Immature natural killer cell (primary cell): ENCODE measurements around the gene SLC39A9. TPM values are rescaled to one million over a fixed set of nuclear protein-coding genes. Genes with fewer than 3 reads are reported as not detected.
"Not testable (repeated sequence)": the region's sequence is repeated elsewhere in the genome, so short reads cannot be mapped to it uniquely, and the experiment has no call there.

Experiments used
- DNase-seq, 3 donors: peaks; one replicate each; pipeline ENCODE4 v3.0.0; 2022; ENCODE audit warnings: mixed read lengths in 1 of 3
- H3K27ac Mint-ChIP-seq, 6 donors: one replicate each; pipeline ENCODE4 v1.8.0; 2020; ENCODE audit warnings: mixed read lengths in 6 of 6, mild to moderate bottlenecking in 5 of 6, inconsistent platforms in 4 of 6, moderate library complexity in 3 of 6
- H3K27me3 Mint-ChIP-seq, 3 donors: one replicate each; pipeline ENCODE4 v1.8.0; 2020 to 2021; ENCODE audit warnings: low read depth in 3 of 3, mild to moderate bottlenecking in 3 of 3, mixed read lengths in 3 of 3, moderate library complexity in 3 of 3, inconsistent platforms in 1 of 3
- H3K36me3 Mint-ChIP-seq, 3 donors: one replicate each; pipeline ENCODE4 v1.8.0; 2020; ENCODE audit warnings: mixed read lengths in 3 of 3, inconsistent platforms in 2 of 3, mild to moderate bottlenecking in 2 of 3
- H3K4me1 Mint-ChIP-seq, 2 donors: one replicate each; pipeline ENCODE4 v1.8.0; 2020; ENCODE audit warnings: inconsistent platforms in 2 of 2, mild to moderate bottlenecking in 2 of 2, mixed read lengths in 2 of 2, moderate library complexity in 1 of 2
- H3K4me3 Mint-ChIP-seq, 5 donors: one replicate each; pipeline ENCODE4 v1.8.0; 2020; ENCODE audit warnings: mild to moderate bottlenecking in 5 of 5, mixed read lengths in 5 of 5, inconsistent platforms in 3 of 5, moderate library complexity in 3 of 5
- H3K9me3 Mint-ChIP-seq, 6 donors: one replicate each; pipeline ENCODE4 v1.8.0; 2020; ENCODE audit warnings: mild to moderate bottlenecking in 6 of 6, mixed read lengths in 6 of 6, inconsistent platforms in 4 of 6, moderate library complexity in 3 of 6
- polyA plus RNA-seq, 3 donors: library from polyadenylated mRNA; unstranded; fragments of 300-500 nt; fragmentation: Illumina TruSeq; gene quantifications; one replicate each; pipeline ENCODE4 v1.2.3, GENCODE V29; 2021

SLC39A9 gene
- polyA plus RNA-seq, 3 donors from 2014 or later, result 14.2 to 23.9 (median 19.6) TPM

GRCh38 chr14:69375722-69376121 lies 22.8 kb upstream of the SLC39A9 start:
- Mint-ChIP-seq H3K27ac (no peak overlapping the region), H3K4me1 (peaks cover 0 to 2% of the 10 kb centered on the region in 2 donors), H3K4me3 (no peak overlapping the region), H3K36me3 (peaks cover 16 to 52% (median 30%) of the 10 kb centered on the region in 3 donors), H3K27me3 (peaks cover 0 to 4% (median 2%) of the 10 kb centered on the region in 3 donors), H3K9me3 (no peaks in the 10 kb centered on the region)
- DNase-seq, result no peak

GRCh38 chr14:69376439-69376838 lies 22.1 kb upstream of the SLC39A9 start:
- Mint-ChIP-seq H3K9me3 (no peaks in the 10 kb centered on the region), H3K4me3 (no peak overlapping the region), H3K36me3 (peaks cover 16 to 52% (median 30%) of the 10 kb centered on the region in 3 donors), H3K4me1 (peaks cover 0 to 2% of the 10 kb centered on the region in 2 donors), H3K27me3 (peaks cover 0 to 4% (median 2%) of the 10 kb centered on the region in 3 donors), H3K27ac (no peak overlapping the region)
- DNase-seq, result no peak

GRCh38 chr14:69378274-69378673 lies 20.2 kb upstream of the SLC39A9 start:
- no peak overlapping the region for H3K4me3 Mint-ChIP-seq
- peaks cover 0 to 2% (median 0%) of the 10 kb centered on the region in 3 donors for H3K27me3 Mint-ChIP-seq
- peaks cover 16 to 48% (median 30%) of the 10 kb centered on the region in 3 donors for H3K36me3 Mint-ChIP-seq

GRCh38 chr14:69387311-69387710 lies 11.2 kb upstream of the SLC39A9 start:
- H3K4me1 Mint-ChIP-seq, result peaks cover 39 to 70% of the 10 kb centered on the region in 2 donors
- peaks cover 0 to 2% (median 0%) of the 10 kb centered on the region in 3 donors for H3K27me3 Mint-ChIP-seq
- no peak overlapping the region for H3K27ac Mint-ChIP-seq
- peaks cover 16 to 32% (median 30%) of the 10 kb centered on the region in 3 donors for H3K36me3 Mint-ChIP-seq
- no peak overlapping the region for H3K4me3 Mint-ChIP-seq
- DNase-seq, result no peak
- H3K9me3 Mint-ChIP-seq, result no peaks in the 10 kb centered on the region

More at GRCh38 chr14:69378274-69378673, 20.2 kb upstream of the SLC39A9 start:
- peak overlapping the region in 2 of 6 donors; percentile 56 to 58 for H3K27ac Mint-ChIP-seq
- DNase-seq, result no peak
- no peaks in the 10 kb centered on the region for H3K9me3 Mint-ChIP-seq
- H3K4me1 Mint-ChIP-seq, result peaks cover 0 to 2% of the 10 kb centered on the region in 2 donors

GRCh38 chr14:69391400-69391799 lies 7.1 kb upstream of the SLC39A9 start:
- H3K9me3 Mint-ChIP-seq, H3K27me3 Mint-ChIP-seq, DNase-seq: not testable (repeated sequence)
- peaks cover 31 to 45% (median 37%) of the 10 kb centered on the region in 3 donors for H3K36me3 Mint-ChIP-seq
- peak overlapping the region in 1 of 5 donors; percentile 45 for H3K4me3 Mint-ChIP-seq
- H3K4me1 Mint-ChIP-seq, result peaks cover 47 to 84% of the 10 kb centered on the region in 2 donors
- H3K27ac Mint-ChIP-seq, result peak overlapping the region in 1 of 6 donors; percentile 10

- H3K27ac Mint-ChIP-seq, result peak overlapping the region in 2 of 6 donors; percentile 2 to 32
- H3K4me1 Mint-ChIP-seq, result peaks cover 54 to 94% of the 10 kb centered on the region in 2 donors
- H3K4me3 Mint-ChIP-seq, result no peak overlapping the region
- peaks cover 31 to 45% (median 37%) of the 10 kb centered on the region in 3 donors for H3K36me3 Mint-ChIP-seq
- no peaks in the 10 kb centered on the region for H3K9me3 Mint-ChIP-seq
- H3K27me3 Mint-ChIP-seq, result peaks cover 0 to 4% (median 2%) of the 10 kb centered on the region in 3 donors
- no peak for DNase-seq
These were observed 6.0 kb upstream of the SLC39A9 start for GRCh38 chr14:69392481-69392880.

GRCh38 chr14:69395929-69396328 lies 2.6 kb upstream of the SLC39A9 start:
- Mint-ChIP-seq H3K36me3 (peaks cover 22 to 35% (median 29%) of the 10 kb centered on the region in 3 donors), H3K9me3 (no peaks in the 10 kb centered on the region), H3K27me3 (peaks cover 4 to 9% (median 6%) of the 10 kb centered on the region in 3 donors), H3K27ac (peak overlapping the region in 4 of 6 donors; percentile 18 to 100 (median 46)), H3K4me1 (peaks cover 69 to 98% of the 10 kb centered on the region in 2 donors), H3K4me3 (peak overlapping the region in 1 of 5 donors; percentile 2)
- DNase-seq, result no peak

- Mint-ChIP-seq H3K9me3 (no peaks in the 10 kb centered on the region), H3K27me3 (peaks cover 4 to 9% (median 6%) of the 10 kb centered on the region in 3 donors)
These were observed 322 bp downstream of the SLC39A9 start for GRCh38 chr14:69398818-69399210.

GRCh38 chr14:69399750-69400149 lies 1.3 kb downstream of the SLC39A9 start:
- peaks cover 4 to 9% (median 6%) of the 10 kb centered on the region in 3 donors for H3K27me3 Mint-ChIP-seq
- DNase-seq, result no peak
- H3K36me3 Mint-ChIP-seq, result peaks cover 7 to 8% (median 8%) of the 10 kb centered on the region in 3 donors
- H3K27ac Mint-ChIP-seq, result no peak overlapping the region
- H3K4me3 Mint-ChIP-seq, result peak overlapping the region; percentile 94 to 100 (median 98)
- H3K4me1 Mint-ChIP-seq, result peaks cover 57 to 77% of the 10 kb centered on the region in 2 donors
- H3K9me3 Mint-ChIP-seq, result no peaks in the 10 kb centered on the region

More at GRCh38 chr14:69398818-69399210, 322 bp downstream of the SLC39A9 start:
- Mint-ChIP-seq H3K36me3 (peaks cover 8 to 14% (median 11%) of the 10 kb centered on the region in 3 donors), H3K4me1 (peaks cover 57 to 82% of the 10 kb centered on the region in 2 donors), H3K4me3 (peak overlapping the region; percentile 94 to 100 (median 98)), H3K27ac (peak overlapping the region; percentile 97 to 100 (median 99))
- no peak for DNase-seq

- H3K36me3 Mint-ChIP-seq, result peaks cover 2 to 8% (median 8%) of the 10 kb centered on the region in 3 donors
- peak overlapping the region; percentile 94 to 100 (median 98) for H3K4me3 Mint-ChIP-seq
- DNase-seq, result no peak
- peaks cover 57 to 78% of the 10 kb centered on the region in 2 donors for H3K4me1 Mint-ChIP-seq
- H3K27me3 Mint-ChIP-seq, result peaks cover 4 to 9% (median 6%) of the 10 kb centered on the region in 3 donors
- no peaks in the 10 kb centered on the region for H3K9me3 Mint-ChIP-seq
- H3K27ac Mint-ChIP-seq, result peak overlapping the region in 2 of 6 donors; percentile 8 to 33
These were observed 1.7 kb downstream of the SLC39A9 start for GRCh38 chr14:69400154-69400553.

- Mint-ChIP-seq H3K4me1 (peaks cover 44 to 67% of the 10 kb centered on the region in 2 donors), H3K27ac (no peak overlapping the region), H3K27me3 (peaks cover 4 to 9% (median 4%) of the 10 kb centered on the region in 3 donors), H3K4me3 (no peak overlapping the region), H3K9me3 (no peaks in the 10 kb centered on the region), H3K36me3 (peaks cover 0 to 4% (median 0%) of the 10 kb centered on the region in 3 donors)
- no peak for DNase-seq
These were observed 3.3 kb downstream of the SLC39A9 start for GRCh38 chr14:69401841-69402240.

GRCh38 chr14:69404478-69404877 lies 6.0 kb downstream of the SLC39A9 start:
- Mint-ChIP-seq H3K4me1 (peaks cover 22 to 54% of the 10 kb centered on the region in 2 donors), H3K27me3 (peaks cover 0 to 2% (median 0%) of the 10 kb centered on the region in 3 donors), H3K27ac (peak overlapping the region in 1 of 6 donors; percentile 17), H3K36me3 (peaks cover 0 to 4% (median 0%) of the 10 kb centered on the region in 3 donors), H3K4me3 (no peak overlapping the region), H3K9me3 (no peaks in the 10 kb centered on the region)
- no peak for DNase-seq

- H3K27ac Mint-ChIP-seq, result peak overlapping the region in 1 of 6 donors; percentile 17
- peaks cover 0 to 4% (median 0%) of the 10 kb centered on the region in 3 donors for H3K36me3 Mint-ChIP-seq
- peaks cover 18 to 50% of the 10 kb centered on the region in 2 donors for H3K4me1 Mint-ChIP-seq
- no peak overlapping the region for H3K4me3 Mint-ChIP-seq
- H3K27me3 Mint-ChIP-seq, result peaks cover 0 to 2% (median 0%) of the 10 kb centered on the region in 3 donors
- H3K9me3 Mint-ChIP-seq, result no peaks in the 10 kb centered on the region
- DNase-seq, result no peak
These were observed 6.4 kb downstream of the SLC39A9 start for GRCh38 chr14:69404883-69405282.

- no peaks in the 10 kb centered on the region for H3K9me3 Mint-ChIP-seq
- H3K27ac Mint-ChIP-seq, result no peak overlapping the region
These were observed 7.3 kb downstream of the SLC39A9 start for GRCh38 chr14:69405762-69406161.

More at GRCh38 chr14:69405762-69406161, 7.3 kb downstream of the SLC39A9 start:
- no peak overlapping the region for H3K4me3 Mint-ChIP-seq
- H3K4me1 Mint-ChIP-seq, result peaks cover 10 to 41% of the 10 kb centered on the region in 2 donors
- H3K27me3 Mint-ChIP-seq, result peaks cover 0 to 2% (median 0%) of the 10 kb centered on the region in 3 donors
- H3K36me3 Mint-ChIP-seq, result peaks cover 0 to 4% (median 0%) of the 10 kb centered on the region in 3 donors
- no peak for DNase-seq
